Stimulated activated CD4-positive, alpha-beta T cell treated with anti-CD3 and anti-CD28 coated beads, Interleukin-1b, Interleukin-23, amount 100 ng/mL, for 48 hours (primary cell): Measurements from ENCODE around the gene MFSD2A.
"Not testable (repeated sequence)": the region's sequence is repeated elsewhere in the genome, so short reads cannot be mapped to it uniquely, and the experiment has no call there.

Source experiments
- DNase-seq: peaks from one replicate; pipeline ENCODE4 v3.0.0-alpha.2; 2020

MFSD2A gene

DNA sequence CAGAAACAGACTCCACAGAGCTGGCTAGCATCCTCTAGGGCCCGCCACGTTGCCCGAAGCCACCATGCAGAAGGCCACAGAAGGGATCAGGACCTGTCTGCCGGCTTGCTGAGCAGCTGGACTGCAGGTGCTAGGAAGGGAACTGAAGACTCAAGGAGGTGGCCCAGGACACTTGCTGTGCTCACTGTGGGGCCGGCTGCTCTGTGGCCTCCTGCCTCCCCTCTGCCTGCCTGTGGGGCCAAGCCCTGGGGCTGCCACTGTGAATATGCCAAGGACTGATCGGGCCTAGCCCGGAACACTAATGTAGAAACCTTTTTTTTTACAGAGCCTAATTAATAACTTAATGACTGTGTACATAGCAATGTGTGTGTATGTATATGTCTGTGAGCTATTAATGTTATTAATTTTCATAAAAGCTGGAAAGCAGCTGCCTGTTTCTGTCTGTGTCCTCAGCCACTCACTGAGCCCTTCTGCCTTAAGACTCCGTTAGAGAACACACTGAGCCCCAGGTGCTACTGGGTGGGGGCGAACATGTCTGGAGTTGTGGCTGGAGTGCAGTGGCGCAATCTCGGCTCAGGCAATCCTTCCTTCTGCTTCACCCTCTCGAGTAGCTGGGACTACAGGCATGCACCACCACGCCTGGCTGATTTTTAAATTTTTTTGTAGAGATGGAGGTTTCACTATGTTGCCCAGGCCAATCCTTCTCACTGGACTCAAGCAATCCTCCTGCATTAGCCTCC, 14.8 kb downstream of the MFSD2A start:
- no peak for DNase-seq

DNA sequence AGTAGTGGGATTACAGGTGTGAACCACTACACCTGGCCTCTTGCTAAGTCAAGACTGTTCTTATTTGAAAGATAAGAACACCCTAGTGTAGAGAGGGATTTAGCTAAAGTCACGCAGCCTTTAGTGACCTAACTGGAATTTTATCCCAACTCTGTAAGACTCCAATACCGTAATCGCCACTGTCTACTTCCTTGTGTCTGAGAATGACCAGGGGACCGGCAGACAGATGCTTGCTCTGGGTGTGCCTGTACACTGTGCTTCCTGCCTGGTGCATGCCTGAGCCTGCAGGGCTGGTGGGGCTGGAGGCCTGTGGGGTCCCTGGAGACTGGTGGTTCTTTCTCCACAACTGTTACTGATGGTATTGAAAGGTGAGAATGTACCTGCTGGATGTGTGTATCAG, 15.3 kb downstream of the MFSD2A start:
- no peak for DNase-seq

DNA sequence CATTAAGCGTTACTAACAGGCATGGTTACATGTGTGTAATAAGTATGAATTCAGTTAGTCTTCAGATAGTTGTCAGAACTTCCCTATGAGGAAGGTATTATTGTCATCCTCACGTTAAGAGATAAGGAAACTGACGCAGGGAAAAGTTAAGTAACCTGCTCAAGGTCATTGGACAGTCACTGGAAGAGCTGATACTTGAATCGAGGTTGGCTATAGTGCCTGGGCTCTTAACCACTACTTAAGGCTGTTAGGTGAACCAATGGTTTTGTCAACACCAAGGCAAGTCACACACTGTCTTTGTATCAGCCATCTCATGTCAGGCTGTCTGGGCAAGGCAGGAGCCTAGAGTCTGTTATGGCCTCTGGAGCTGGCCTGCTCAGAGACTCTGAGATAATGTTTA, 16.2 kb downstream of the MFSD2A start:
- DNase-seq = no peak

DNA sequence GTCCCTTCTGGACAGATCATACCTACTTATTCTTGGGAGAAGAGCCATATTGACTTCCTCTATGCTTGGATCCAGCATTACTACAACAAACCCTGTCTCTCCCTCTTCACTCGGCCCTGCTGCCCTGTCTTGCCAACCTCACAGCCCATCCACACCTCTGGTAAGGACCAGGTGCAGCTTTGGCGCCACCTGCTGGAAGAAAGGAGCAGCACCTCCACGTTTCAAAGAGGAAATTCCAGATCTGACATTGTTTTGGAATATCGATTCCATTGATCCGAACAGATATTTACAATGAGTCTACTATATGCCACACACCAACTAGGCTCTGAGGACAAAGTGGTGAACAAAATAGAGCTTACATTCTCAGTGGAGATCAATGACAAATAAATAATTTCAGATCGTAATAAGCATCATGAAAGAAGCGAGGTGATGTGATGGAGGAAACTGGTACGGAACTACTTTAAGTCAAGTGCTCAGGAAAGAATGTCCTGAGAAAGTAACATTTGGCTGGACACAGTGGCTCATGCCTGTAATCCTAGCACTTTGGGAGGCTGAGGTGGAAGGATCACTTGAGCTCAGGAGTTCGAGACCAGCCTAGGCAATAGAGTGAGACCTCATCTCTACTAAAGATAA, 18.7 kb downstream of the MFSD2A start:
- peak; percentile 72 for DNase-seq

DNA sequence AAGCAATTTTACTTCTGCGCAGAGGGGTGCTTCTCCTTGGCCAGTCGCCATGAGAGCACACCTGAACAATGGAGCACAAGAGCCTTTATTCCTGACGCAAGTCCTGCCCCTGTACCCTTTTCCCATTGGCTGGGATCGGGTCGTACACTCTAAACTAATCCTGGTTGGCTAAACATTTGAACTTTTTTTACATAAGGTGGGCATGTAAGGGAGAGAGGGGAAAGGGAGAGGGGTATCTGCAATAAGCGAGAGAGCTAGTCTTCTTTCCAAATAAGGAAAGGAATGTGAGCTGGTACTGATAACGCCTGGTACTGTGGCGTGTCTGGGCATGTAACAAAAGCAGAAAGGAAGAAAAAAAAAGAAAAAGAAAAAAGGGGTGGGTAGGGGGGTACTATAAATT, 21.8 kb downstream of the MFSD2A start:
- DNase-seq = no peak

DNA sequence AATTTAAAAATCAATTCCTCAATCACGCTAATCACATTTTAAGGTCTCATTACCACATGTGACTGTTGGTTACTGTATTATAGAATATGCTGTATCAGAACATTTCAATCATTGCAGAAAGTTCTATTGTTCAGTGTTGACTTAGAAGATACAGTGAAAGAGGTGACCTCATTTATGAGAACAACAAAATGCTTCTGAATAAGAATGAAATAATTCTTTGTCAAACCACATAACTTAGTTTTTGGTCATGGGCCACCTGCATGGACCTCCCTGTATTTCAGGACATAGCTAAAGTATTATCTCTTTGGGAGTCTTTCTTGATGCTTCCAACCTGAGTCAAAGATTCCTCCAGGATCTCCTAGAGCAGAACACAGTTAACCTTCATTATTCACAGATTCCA, 22.3 kb downstream of the MFSD2A start:
- DNase-seq = no peak

DNA sequence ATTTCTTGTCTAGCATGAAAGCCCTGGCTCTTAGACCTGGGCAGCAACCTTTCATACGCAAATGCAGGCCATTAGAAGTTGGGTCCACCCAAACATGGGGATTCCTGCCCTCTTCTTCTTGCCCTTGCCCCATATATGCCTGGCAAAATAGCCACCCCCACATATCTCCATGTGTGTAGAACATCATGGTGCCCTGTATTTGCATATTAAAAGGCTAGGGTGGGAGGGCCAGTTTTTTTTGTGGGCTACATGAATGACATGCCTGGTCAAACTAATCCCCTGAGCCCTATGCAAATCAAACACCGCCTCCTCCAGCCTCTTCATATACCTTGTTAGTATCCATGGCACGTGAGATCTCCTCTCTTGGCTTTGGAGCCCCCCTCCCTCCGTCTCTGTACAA, 24.7 kb downstream of the MFSD2A start:
- no peak for DNase-seq

DNA sequence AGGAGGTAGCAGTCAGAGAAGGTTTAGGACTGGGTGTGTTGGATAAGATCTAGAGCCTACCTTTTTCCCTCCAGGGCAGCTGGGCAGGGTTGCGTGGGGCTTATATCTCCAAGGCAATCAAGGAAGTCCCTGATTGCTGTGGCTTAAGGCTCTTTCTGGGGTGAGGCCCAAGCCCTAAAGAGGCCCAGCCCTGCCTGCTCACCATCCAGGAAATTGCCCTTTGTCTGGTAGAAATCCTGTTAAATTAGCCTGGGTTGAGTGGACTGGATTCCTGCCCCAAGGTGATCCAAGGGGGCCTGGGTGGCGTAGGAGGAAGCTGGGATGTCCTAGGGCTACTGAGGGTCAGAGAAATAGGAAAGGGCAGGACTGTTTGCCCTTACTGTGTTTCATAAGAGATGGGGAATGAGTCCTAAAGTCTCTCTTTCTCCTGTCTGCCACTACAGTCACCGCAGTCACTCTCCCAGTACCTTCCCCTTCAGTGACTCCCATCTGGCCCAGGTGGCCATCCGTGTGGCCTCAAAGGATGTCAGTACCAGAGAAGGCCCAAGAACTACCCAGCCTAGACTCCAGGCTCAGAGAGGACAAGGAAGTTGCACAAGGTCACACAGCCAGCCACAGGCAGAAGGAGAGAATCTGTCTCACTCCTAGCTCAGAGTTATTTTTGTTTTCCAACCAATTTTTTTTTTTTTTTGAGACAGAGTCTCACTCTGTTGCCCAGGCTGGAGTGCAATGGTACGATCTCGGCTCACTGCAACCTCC, 25.8 kb downstream of the MFSD2A start:
- no peak for DNase-seq

DNA sequence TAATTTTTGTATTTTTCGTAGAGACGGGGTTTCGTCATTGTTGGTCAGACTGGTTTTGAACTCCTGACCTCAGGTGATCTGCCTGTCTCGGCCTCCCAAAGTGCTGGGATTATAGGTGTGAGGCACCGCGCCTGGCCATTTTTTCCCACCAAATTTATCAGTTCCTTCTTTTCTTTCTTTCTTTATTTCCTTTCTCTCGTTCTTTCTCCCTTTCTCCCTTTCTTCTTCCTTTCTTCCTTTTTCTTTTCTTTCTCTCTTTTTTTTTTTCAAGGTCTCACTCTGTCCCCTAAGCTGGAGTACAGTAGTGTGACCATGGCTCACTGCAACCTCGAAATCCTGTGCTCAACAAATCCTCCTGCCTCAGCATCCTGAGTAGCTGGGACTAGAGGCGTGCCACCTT, 26.4 kb downstream of the MFSD2A start:
- no peak for DNase-seq

DNA sequence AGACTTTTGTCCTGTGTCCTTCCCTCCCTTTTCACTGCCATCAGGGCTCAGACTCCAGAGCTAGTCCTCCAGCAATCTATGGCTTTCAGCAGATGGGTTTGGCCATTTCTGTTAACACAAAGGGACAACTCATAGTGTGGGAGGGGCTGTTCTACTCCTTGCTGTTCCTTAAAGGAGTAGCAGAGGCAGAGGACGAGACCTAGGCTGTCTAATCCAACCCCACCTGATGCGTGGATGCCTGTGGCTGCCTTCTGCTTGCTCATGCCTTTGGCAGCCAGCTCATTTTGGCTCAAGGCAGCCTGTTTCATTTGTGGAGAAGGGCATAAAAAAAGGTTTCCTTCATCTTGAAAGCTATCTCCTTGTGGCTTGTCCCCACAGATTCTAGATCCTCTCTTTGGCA, 27.0 kb downstream of the MFSD2A start:
- no peak for DNase-seq

DNA sequence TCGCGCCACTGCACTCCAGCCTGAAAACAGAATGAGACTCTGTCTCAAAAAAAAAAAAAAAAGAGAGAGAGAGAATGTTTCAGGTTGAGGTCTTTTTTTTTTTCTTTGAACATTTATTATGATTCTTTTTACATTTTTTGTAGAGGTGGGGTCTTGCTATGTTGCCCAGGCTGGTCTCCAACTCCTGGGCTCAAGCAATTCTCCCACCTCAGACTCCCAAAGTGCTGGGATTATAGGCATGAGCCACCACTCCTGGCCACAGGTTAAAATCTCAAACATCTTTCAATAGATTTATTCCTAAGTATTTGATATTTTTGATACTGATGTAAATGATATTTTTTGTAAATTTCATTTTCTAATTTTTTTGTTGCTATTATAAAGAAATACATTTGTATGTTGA, 29.5 kb downstream of the MFSD2A start:
- DNase-seq = not testable (repeated sequence)

DNA sequence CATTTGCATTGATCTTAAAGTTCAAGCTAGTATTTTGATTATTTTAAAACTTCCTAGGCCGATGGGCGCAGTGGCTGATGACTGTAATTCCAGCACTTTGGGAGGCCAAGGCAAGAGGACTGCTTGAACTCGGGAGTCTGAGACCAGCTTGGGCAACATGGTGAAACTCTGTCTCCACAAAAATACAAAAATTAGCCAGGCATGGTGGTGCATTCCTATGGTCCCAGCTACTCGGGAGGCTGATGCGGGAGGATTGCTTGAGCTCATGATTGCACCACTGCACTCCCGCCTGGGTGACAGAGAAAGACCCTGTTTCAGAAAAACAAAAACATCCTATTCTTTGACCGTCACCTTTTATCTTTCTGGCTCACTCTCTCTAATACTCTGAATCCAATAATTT, 30.0 kb downstream of the MFSD2A start:
- DNase-seq = no peak

DNA sequence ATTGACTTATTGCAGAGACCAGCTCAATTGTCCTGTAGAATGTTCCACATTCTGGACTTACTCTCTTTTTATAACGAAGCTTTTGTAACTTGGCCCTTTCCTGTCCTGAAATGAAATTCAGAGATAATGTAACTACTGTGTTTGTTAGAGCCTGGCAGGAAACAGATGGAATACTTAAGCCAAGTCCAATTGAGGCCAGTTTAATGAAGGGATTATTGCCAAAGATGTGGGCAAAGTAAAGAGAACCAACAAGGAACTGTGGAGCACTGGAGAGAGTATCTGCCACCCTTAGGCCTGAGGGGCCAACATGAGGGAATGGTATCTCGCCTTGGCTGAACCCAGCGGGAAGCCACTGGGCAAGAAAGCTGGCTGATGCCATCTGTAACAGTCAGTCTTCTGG, 32.9 kb downstream of the MFSD2A start:
- DNase-seq = no peak

DNA sequence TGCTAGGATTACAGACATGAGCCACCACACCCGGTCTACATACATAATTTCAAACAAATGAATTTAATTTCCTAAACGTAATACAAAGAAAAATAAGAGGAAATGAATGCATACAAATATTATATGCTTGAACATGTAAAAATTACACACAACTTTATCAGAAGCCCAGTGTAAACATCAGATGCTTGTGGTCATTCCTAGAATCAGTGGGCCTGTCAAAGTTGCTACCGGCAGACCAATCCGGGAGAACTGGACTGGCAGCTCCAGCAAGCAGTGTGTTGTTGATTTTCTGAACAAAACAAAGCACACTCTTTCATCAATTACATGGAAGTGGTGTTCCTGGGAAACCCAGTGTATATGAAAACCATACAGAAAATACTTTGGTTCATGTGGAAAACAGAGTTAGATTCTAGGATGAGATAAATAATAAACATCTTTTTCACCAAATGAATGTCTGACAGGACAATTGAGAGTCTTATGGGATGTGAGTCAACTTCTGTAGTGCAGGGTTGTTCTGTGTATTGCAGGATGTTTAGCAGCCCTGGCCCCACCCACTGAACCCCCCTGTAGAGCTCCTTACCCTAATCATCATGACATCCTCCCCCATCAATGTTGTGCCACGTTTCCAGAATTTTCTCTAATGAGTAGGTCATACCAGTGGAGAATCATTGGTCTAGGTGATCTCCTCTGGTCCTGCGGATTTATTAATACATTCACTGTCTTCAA, 33.8 kb downstream of the MFSD2A start:
- no peak for DNase-seq

DNA sequence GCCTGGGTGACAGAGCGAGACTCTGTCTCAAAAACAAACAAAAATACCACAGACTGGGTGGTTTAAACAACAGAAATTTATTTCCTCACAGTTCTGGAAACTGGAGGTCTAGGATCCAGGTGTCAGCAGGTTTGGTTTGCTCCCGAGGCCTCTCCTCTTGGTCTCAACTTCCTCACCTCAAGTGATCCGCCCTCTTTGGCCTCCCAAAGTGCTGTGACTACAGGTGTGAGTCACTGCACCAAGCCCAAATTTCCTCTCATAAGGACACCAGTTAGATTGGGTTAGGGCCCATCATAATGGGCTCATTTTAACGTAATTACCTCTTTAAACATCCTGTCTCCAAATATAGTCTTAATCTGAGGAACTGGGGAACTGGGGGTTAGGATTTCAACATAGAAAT, 35.5 kb downstream of the MFSD2A start:
- DNase-seq = no peak

DNA sequence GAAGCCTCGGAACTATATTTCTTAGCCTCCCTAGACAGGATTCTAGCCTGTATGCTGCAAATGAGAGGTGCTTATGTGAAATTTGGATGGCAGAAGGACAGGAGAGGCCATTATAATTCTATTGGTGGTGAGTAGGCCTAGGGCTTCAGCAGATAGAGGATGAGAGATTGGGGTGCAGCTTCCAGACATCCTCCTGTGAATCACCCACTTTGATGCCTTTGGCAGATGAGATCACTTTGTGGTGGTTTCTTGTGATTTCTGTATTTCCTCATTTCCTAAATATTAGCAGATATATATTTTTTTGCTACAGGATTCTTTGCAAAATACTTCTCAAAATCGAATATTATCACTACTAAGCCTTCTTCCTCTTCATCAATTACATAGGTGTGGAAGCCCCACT, 37.3 kb downstream of the MFSD2A start:
- no peak for DNase-seq

DNA sequence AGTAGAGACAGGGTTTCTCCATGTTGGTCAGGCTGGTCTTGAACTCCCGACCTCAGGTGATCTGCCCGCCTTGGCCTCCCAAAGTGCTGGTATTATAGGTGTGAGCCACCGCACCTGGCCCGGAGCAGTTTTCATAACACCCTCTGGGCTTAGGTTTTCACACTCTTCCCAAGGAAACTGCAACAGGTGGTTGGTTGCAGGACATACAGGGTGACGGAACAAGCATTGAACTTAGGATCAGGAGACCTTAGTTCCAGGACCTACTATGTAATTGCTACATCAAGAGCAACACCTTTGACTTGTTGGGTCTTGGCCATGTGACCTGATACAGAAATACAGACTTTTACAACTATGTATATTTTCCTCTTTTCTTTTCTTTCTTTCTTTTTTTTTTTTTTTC, 37.9 kb downstream of the MFSD2A start:
- DNase-seq = no peak

DNA sequence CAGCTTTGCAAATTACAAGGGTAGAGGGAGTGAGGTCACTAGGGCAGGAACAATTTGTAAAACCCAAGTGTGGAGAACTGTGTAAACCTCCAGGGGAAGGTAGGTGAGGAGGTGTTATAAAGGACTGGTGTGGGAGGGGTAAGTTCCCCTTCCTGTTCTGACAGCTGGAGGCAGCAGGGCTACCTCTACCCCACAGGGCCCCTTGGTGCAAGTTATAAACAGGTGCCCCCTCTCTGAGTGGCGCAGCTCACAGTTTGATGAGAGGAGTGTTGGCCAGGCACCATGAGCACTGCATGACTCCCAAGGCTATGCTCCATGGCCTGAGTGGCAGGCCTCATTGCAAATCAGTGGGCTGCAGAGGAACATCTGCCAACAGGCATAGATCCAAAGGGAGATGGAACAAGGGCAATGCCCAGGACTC, 41.0 kb downstream of the MFSD2A start:
- DNase-seq = no peak

DNA sequence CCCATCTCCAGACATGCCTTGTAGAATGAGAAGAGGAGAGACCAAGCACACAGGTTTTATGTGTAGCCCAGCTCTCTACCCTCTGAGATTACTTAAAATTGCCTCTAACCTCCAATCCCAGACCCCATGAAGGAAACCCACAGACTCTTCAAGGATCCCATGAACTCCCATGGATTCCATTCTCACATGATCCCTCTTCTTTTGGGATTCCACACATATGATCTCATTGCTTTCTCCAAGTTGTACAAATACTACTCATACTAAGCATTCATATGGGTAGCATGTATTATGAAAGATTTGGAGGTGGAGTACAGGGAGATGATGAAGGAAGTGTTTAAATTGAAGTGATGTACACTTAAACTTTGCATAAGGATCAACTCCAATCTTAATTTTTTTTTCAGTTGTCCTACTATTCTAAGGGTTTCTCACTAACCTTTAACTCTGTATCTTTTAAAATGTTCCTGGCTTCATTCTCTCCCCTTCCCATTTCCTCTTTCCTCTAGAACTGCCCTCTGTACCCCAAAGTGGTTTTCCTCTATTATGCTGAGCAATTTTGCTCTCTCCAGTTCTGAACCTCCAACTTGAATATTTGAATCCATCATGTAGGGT, 41.6 kb downstream of the MFSD2A start:
- no peak for DNase-seq

DNA sequence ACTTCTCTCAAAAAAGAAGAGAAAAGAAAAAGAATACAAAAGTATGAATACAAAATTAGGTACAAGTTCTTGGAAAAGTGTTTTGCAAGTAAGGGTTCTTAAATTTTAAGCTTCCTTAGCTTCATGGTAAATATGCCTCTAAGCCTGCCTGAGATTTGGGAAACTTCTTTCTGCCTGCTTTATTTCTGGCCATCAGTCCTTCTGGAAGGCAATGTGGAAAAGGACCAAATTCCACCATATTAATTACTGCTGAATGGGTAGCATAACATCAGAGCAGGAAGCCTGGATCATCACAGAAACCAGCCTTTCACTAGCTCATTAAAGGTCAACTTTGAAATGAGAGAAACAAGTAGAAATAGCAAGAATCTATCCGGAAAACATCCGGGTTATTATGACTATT, 46.5 kb downstream of the MFSD2A start:
- no peak for DNase-seq

DNA sequence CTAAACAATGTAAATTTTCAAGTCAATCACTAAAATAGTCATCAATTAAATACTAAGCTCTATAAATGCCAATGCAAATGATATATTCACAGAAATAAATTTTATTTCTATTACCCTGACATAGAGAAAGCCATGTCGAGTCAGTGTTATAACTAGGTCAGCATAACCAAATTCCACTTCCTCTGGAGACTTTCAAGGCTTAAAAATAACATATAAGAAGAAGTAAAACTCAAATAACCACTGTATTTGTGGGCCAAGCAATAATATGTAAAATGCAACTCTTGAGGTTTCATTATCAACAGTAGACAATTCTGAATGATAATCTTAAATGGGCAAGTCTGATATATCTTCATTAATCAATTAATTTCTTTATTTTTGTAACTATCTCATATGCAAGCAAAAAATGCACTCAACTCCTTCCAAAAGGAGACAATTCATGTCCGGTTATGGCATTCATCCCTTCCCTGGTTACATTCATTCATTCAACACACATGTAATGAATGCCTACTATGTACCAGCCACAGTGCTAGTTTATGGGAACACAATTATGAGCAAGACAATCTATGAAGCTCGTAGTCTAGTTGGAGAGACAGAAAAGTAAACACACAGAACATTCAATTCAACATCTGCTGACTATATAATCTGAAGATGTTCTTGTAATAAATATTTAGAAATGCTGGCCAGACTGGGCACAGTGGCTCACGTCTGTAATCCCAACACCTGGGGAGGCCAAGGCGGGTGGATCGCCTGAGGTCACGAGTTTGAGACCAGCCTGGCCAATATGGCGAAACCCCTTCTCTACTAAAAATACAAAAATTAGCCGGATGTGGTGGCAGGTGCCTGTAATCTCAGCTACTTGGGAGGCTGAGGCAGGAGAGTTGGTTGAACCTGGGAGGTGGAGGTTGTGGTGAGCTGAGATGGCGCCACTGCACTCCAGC, 48.5 kb downstream of the MFSD2A start:
- no peak for DNase-seq

DNA sequence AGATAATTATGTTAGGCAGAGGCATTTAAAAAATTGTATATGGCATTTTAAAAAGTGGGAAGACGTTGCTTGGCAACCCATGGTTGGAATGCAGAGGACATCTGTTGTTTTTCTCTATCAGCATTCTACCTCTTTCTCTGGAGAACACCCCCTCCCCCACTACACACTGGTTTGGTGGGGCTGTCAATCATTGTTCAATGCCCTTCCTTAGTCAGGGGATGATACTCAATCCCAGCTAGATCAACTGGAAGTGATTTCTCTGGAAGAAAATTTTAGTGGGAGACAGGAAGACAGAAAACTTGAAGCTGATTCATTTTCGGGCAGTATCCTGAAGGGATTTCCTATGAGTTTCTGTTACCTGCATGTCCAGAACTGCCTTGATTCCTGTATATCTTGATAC, 49.9 kb downstream of the MFSD2A start:
- DNase-seq = no peak
